C4-2B (cell line): ENCODE data around the gene ZFP64.
"Not testable (repeated sequence)": the region's sequence is repeated elsewhere in the genome, so short reads cannot be mapped to it uniquely, and the experiment has no call there.

Source experiments
- H3K27ac ChIP-seq: fragments of 450-650 bp; 2 replicates; pipeline ENCODE4 v1.5.1; 2017
- ZFX ChIP-seq: fragments of 450-650 bp; IDR thresholded peaks from 2 replicates; pipeline ENCODE4 v1.6.1; 2017
- TF ChIP-seq, protein P1 (sequence below): fragments of 450-650 bp; conservative IDR thresholded peaks from 2 replicates; pipeline ENCODE4 v1.5.1; 2017; ENCODE audit warnings: mild to moderate bottlenecking

ZFP64 gene

GRCh38 chr20:52230409-52230808 is 38.8 kb upstream of the ZFP64 start:
- TF ChIP-seq ZFX, result no peak
- TF ChIP-seq, protein P1, sequence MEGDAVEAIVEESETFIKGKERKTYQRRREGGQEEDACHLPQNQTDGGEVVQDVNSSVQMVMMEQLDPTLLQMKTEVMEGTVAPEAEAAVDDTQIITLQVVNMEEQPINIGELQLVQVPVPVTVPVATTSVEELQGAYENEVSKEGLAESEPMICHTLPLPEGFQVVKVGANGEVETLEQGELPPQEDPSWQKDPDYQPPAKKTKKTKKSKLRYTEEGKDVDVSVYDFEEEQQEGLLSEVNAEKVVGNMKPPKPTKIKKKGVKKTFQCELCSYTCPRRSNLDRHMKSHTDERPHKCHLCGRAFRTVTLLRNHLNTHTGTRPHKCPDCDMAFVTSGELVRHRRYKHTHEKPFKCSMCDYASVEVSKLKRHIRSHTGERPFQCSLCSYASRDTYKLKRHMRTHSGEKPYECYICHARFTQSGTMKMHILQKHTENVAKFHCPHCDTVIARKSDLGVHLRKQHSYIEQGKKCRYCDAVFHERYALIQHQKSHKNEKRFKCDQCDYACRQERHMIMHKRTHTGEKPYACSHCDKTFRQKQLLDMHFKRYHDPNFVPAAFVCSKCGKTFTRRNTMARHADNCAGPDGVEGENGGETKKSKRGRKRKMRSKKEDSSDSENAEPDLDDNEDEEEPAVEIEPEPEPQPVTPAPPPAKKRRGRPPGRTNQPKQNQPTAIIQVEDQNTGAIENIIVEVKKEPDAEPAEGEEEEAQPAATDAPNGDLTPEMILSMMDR, result no peak
- H3K27ac ChIP-seq, result no peak overlapping the region

DNA sequence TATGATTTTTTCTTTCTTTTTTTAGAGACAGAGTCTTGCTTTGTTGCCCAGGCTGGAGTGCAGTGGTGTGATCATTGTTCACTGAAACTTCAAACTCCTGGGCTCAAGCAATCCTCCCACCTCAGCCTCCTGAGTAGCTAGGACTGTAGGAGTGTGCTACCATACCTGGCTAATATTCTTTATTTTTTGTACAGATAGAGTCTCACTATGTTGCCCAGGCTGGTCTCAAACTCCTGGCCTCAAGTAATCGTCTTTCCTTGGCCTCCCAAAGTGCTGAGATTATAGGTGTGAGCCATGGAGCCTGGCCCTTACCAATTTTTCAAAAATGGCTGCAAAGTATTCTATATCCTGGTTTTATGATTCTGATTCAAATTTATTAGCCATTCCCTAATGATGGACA is 37.8 kb upstream of the ZFP64 start:
- not testable (repeated sequence) for H3K27ac ChIP-seq

GRCh38 chr20:52226370-52226769 is 34.8 kb upstream of the ZFP64 start:
- TF ChIP-seq ZFX, result no peak
- TF ChIP-seq, protein P1, result no peak
- no peak overlapping the region for H3K27ac ChIP-seq

- TF ChIP-seq, protein P1, result no peak
- TF ChIP-seq ZFX, result no peak
Measured at GRCh38 chr20:52224920-52225319, 33.3 kb upstream of the ZFP64 start.

GRCh38 chr20:52221362-52221761 is 29.8 kb upstream of the ZFP64 start:
- H3K27ac ChIP-seq, result not testable (repeated sequence)

More at GRCh38 chr20:52224920-52225319, 33.3 kb upstream of the ZFP64 start:
- H3K27ac ChIP-seq, result no peak overlapping the region

- not testable (repeated sequence) for H3K27ac ChIP-seq
Measured at GRCh38 chr20:52220891-52221290, 29.3 kb upstream of the ZFP64 start.

GRCh38 chr20:52219441-52219840 is 27.9 kb upstream of the ZFP64 start:
- TF ChIP-seq, protein P1, result peak; percentile 36
- no peak for TF ChIP-seq ZFX
- no peak overlapping the region for H3K27ac ChIP-seq

GRCh38 chr20:52217689-52218395 is 26.3 kb upstream of the ZFP64 start:
- no peak overlapping the region for H3K27ac ChIP-seq
- no peak for TF ChIP-seq ZFX
- TF ChIP-seq, protein P1, result no peak

- no peak for TF ChIP-seq ZFX
- TF ChIP-seq, protein P1, result no peak
Measured at GRCh38 chr20:52213995-52214394, 22.4 kb upstream of the ZFP64 start.

More at GRCh38 chr20:52213995-52214394, 22.4 kb upstream of the ZFP64 start:
- no peak overlapping the region for H3K27ac ChIP-seq
